ENCODE data around the gene TESPA1.
A peak's percentile ranks its signal among the peaks of the same experiment; 100 is the strongest.
"Not testable (repeated sequence)": the region's sequence is repeated elsewhere in the genome, so short reads cannot be mapped to it uniquely, and the experiment has no call there.

Gene TESPA1

GRCh38 chr12:54948171-54948570 is 36.4 kb downstream of the TESPA1 start:
- DNase-seq (ENCODE audit: low read depth in 2 of 2) = no peak

DNA sequence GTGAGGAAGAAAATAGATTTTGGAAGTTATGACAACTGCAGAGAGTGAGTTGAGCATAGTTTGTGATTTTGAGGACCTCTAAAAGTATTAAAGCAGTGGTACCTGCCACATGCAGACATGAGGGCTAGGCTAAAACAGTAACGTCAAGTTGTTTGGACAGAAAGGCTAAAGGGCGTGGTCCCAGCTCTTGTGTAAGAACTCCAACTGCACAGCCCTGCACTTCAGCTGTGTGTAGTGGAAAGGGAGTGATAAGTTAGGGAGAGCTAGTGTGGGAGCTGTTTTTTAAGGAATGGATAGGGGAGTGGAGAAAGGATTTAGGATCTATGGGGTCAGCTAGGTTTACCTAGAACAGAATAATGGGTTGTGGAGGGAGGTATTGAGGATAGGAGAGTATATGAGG is 39.5 kb downstream of the TESPA1 start:
- no peak for DNase-seq (ENCODE audit: low read depth in 2 of 2)

GRCh38 chr12:54943292-54943691 is 41.3 kb downstream of the TESPA1 start:
- not testable (repeated sequence) for DNase-seq (ENCODE audit: low read depth in 2 of 2)

DNA sequence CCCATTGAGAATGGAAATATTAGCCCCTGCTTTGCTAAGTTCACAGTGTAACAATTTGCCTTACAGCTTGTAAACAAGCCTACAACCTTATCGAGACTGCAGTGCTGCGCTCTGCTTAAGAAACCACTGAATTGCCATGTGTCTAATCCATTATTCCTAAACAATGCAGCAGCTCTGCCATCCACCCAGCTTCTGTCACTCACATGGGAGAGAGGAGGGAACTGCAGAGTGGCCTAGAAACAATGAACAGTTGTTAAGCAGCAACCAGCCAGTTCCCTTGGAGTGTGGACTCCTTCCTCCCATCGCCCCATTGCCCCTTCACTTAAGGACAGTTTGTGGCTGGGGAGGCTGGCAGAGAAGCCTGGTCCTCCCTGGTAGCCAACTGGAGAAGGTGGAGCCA is 42.9 kb downstream of the TESPA1 start:
- no peak for DNase-seq (ENCODE audit: low read depth in 2 of 2)

GRCh38 chr12:54940727-54941315 is 43.7 kb downstream of the TESPA1 start:
- no peak for DNase-seq (ENCODE audit: low read depth in 2 of 2)

GRCh38 chr12:54937929-54938328 is 46.6 kb downstream of the TESPA1 start:
- no peak for DNase-seq (ENCODE audit: low read depth in 2 of 2)

GRCh38 chr12:54937376-54937775 is 47.2 kb downstream of the TESPA1 start:
- DNase-seq (ENCODE audit: low read depth in 2 of 2) = no peak

DNA sequence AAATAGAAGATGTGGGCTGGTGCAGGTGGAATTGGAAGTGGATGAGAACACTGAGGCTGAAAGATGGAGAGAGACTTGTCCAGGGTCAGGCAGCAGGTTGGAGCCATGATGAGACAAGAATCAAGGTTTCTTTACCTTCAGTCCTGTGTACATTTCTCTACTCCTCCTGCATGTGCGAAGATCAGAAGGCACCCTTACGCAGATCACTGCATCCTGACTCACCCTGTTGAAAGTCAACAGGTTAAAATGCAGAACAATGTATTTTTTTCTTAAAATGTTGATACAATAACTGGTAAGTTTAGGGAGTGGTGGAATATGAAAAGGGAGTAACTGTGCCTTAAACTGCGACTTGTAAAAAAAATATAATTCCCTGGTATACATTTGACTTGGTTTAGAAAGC is 47.8 kb downstream of the TESPA1 start:
- no peak for DNase-seq (ENCODE audit: low read depth in 2 of 2)

DNA sequence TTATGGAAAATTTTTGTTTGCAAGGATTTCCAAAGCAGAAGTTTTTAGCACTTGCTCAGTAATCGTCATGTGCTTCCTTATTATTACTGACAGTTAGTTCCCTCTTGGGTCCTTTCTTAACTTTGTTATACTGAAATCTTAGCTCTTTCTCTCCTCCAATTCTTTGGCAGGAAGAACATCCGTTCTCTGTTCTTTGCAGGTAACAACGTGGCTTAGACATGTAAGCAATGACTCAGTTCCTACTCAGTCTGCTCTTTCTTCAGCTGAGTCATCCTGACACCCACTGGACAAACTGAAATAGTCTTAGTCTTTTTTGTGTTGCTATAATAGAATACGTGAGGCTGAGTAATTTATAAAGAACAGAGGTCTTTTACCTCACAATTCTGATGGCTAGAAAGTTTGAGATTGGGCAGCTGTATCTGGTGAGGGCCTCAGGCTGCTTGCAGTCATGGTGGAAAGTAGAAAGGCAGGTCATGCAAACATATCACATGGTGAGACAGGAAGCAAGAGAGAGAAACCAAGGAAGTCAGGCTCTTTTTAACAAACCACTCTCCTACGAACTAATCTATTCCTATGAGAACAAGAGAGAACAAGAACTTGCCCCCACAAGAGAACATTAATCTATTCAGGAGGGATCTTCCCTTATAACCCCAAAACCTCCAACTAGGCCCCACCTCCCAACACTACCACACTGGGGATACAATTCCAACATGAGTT is 49.2 kb downstream of the TESPA1 start:
- peak in 1 of 2 donors; percentile 27 for DNase-seq (ENCODE audit: low read depth in 2 of 2)

DNA sequence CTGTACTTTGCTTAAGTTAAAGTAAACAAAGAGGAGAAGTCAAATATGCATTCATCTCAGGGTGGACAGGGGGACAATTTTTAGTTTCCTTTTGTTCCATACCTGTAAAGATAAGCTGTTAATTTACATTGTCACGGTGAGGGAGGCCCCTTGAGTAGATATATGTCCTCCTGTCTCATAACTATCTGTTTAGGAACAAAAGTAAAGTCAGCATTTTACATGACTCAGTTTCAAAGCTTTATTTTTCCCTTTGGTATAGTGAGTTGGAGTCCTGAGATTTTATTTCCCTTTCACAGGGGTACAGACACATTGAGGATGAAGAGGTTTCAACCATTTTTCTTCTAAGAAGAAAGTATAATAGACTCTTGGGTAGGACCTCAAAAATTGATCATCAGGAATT is 50.1 kb downstream of the TESPA1 start:
- DNase-seq (ENCODE audit: low read depth in 2 of 2) = no peak

GRCh38 chr12:54933376-54933775 is 51.2 kb downstream of the TESPA1 start:
- DNase-seq (ENCODE audit: low read depth in 2 of 2) = no peak

- no peak for DNase-seq (ENCODE audit: low read depth in 2 of 2)
These were observed 51.9 kb downstream of the TESPA1 start for GRCh38 chr12:54932691-54933090.

- no peak for DNase-seq (ENCODE audit: low read depth in 2 of 2)
These were observed 52.5 kb downstream of the TESPA1 start for GRCh38 chr12:54932038-54932437.

DNA sequence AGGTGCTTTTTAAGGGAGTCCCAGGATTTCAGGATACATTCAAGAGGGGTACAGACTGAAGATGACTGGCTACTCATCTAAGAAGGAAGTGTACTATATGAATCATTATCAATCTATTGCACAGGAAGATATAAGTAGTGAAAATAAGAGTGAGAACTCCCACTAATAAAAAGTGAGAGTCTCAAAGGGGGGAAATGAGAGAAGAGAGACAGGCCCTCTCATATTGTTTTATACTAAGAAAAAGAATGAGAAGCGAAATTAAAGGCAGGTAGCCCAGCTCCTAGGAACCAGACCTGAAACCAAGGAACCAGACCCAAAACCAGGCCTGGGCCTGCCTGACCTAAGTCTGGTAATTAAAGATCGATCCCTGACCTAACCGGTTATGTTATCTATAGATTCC is 54.6 kb downstream of the TESPA1 start:
- DNase-seq (ENCODE audit: low read depth in 2 of 2) = no peak

- no peak for DNase-seq (ENCODE audit: low read depth in 2 of 2)
These were observed 58.3 kb downstream of the TESPA1 start for GRCh38 chr12:54926246-54926645.

DNA sequence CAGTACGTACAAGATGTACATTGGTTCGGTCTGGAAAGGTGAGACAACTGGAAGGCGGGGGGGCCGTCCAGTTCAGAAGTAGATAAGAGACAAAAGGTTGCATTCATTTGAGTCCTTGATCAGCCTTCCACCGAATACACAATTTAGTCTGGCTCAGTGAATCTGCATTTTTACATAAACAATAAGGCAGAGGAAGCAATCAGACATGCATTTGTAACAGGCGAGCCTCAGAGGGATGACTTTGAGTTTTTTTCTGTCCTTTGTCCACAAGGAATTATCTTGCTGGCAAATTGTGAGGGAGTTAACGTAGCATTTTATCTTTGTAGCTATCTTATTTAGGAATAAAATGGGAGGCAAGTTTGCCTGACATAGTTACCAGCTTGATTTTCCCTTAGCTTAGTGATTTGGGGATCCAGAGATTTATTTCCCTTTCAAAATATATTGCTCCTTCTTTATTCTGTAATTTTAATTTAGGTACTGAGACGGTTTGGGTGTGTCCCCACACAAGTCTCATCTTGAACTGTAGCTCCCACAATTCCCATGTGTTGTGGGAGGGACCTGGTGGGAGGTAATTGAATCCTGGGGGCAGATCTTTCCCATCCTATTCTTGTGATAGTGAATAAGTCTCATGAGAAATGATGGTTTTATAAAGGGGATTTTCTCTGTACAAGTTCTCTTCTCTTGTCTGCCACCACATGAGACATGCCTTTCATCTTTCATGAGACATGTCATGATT is 59.4 kb downstream of the TESPA1 start:
- no peak for DNase-seq (ENCODE audit: low read depth in 2 of 2)

- no peak for DNase-seq (ENCODE audit: low read depth in 2 of 2)
These were observed 67.5 kb downstream of the TESPA1 start for GRCh38 chr12:54917001-54917488.
